IMR-90 (cell line): ENCODE results near the gene PHF14. TPM values are rescaled to one million over a fixed set of nuclear protein-coding genes. Genes with fewer than 3 reads are reported as not detected.

ENCODE experiments used
- ATAC-seq: fragments of 200-7000 bp; cut with Tn5 transposase; 2 replicates; pipeline ENCODE4 v1.9.1; 2020; ENCODE audit warnings: low read depth, mild to moderate bottlenecking, moderate library complexity
- BruUV-seq: library from RNA; stranded (reverse); fragments of 400-500 nt; replicated peaks from 2 replicates; lab custom pipeline; 2021; lab: Mats Ljungman, UMichigan
- CTCF ChIA-PET: fragments of 300-600 bp; formaldehyde crosslinking; extraction: SDS; loops from one replicate; lab custom pipeline; 2021; ENCODE audit warnings: antibody characterized with exemption; lab: Yijun Ruan, JAX
- POLR2A ChIA-PET: fragments of 300-600 bp; sonication (Branson Sonifier 250); formaldehyde crosslinking; loops from one replicate; lab custom pipeline; 2022; ENCODE audit warnings: antibody characterized with exemption; ENCODE audit not compliant: unreplicated experiment; lab: Charles Lee
- DNase-seq: peaks from one replicate; pipeline ENCODE4 v3.0.0; 2013
- H2AFZ ChIP-seq: replicated peaks from 2 replicates; pipeline ENCODE3; 2013; ENCODE audit warnings: low read length, mild to moderate bottlenecking; ENCODE audit not compliant: poor library complexity
- H2AK5ac ChIP-seq: 2 replicates; pipeline ENCODE4 v1.6.1; 2013; ENCODE audit warnings: low read depth, low read length, inconsistent platforms
- H2AK9ac ChIP-seq: replicated peaks from 2 replicates; pipeline ENCODE3; 2013; ENCODE audit warnings: mild to moderate bottlenecking, low read depth, low read length, moderate library complexity; ENCODE audit not compliant: poor library complexity
- H2BK120ac ChIP-seq: 2 replicates; pipeline ENCODE4 v1.6.1; 2013; ENCODE audit warnings: low read depth, low read length, inconsistent platforms
- H2BK15ac ChIP-seq: 3 replicates; pipeline ENCODE4 v1.6.1; 2013; ENCODE audit warnings: low read depth, low read length, inconsistent platforms
- H2BK20ac ChIP-seq: 2 replicates; pipeline ENCODE4 v1.6.1; 2013; ENCODE audit warnings: low read depth, mild to moderate bottlenecking, inconsistent platforms, low read length, moderate library complexity
- H2BK5ac ChIP-seq: 2 replicates; pipeline ENCODE4 v1.6.1; 2013; ENCODE audit warnings: mild to moderate bottlenecking, low read depth, low read length, inconsistent platforms; ENCODE audit not compliant: poor library complexity, severe bottlenecking
- H3K14ac ChIP-seq: replicated peaks from 2 replicates; pipeline ENCODE4 v1.6.1; 2013; ENCODE audit warnings: low read depth, low read length, inconsistent platforms
- H3K18ac ChIP-seq: 2 replicates; pipeline ENCODE4 v1.6.1; 2013; ENCODE audit warnings: low read depth, low read length, control low read depth
- H3K23ac ChIP-seq: 2 replicates; pipeline ENCODE4 v1.6.1; 2013; ENCODE audit warnings: low read depth, low read length, inconsistent platforms
- H3K27ac ChIP-seq: 2 replicates; pipeline ENCODE4 v1.5.1; 2013; ENCODE audit warnings: mild to moderate bottlenecking, control low read depth, low read length; ENCODE audit not compliant: insufficient read depth
- H3K27me3 ChIP-seq: 2 replicates; pipeline ENCODE4 v1.6.1; 2013; ENCODE audit warnings: low read length; ENCODE audit not compliant: control insufficient read depth, insufficient read depth
- H3K36me3 ChIP-seq: 2 replicates; pipeline ENCODE4 v1.6.1; 2013; ENCODE audit warnings: low read length, mixed read lengths; ENCODE audit not compliant: control insufficient read depth, insufficient read depth
- H3K4ac ChIP-seq: 2 replicates; pipeline ENCODE4 v1.6.1; 2013; ENCODE audit warnings: low read depth, low read length, inconsistent platforms
- H3K4me1 ChIP-seq: 2 replicates; pipeline ENCODE4 v1.6.1; 2013; ENCODE audit warnings: low read length, mixed read lengths; ENCODE audit not compliant: control insufficient read depth, insufficient read depth
- H3K4me2 ChIP-seq: 2 replicates; pipeline ENCODE4 v1.6.1; 2013; ENCODE audit warnings: low read depth, mild to moderate bottlenecking, control low read depth, low read length, moderate library complexity
- H3K4me3 ChIP-seq: 2 replicates; pipeline ENCODE4 v1.5.1; 2013; ENCODE audit warnings: low read depth, mild to moderate bottlenecking, control low read depth, low read length, moderate library complexity; ENCODE audit not compliant: insufficient read depth
- H3K56ac ChIP-seq: 2 replicates; pipeline ENCODE4 v1.6.1; 2013; ENCODE audit warnings: low read length, inconsistent platforms; ENCODE audit not compliant: insufficient read depth; ENCODE audit errors: extremely low read depth
- H3K79me1 ChIP-seq, 2 experiments: 2 replicates each; pipeline ENCODE4 v1.6.1; 2013; ENCODE audit warnings: low read length in 2 of 2, inconsistent platforms in 1 of 2, low read depth in 1 of 2
- H3K9ac ChIP-seq: 2 replicates; pipeline ENCODE4 v1.6.1; 2013; ENCODE audit warnings: low read depth, low read length, control low read depth
- H3K9me1 ChIP-seq: 2 replicates; pipeline ENCODE4 v1.6.1; 2013; ENCODE audit warnings: low read length, inconsistent platforms; ENCODE audit not compliant: insufficient read depth
- H3K9me3 ChIP-seq: 2 replicates; pipeline ENCODE4 v1.6.1; 2013; ENCODE audit warnings: low read length; ENCODE audit not compliant: control insufficient read depth, insufficient read depth
- H4K20me1 ChIP-seq: 2 replicates; pipeline ENCODE4 v1.6.1; 2013; ENCODE audit warnings: low read length, inconsistent platforms; ENCODE audit not compliant: insufficient read depth
- H4K5ac ChIP-seq: 2 replicates; pipeline ENCODE4 v1.6.1; 2013; ENCODE audit warnings: mild to moderate bottlenecking, low read depth, low read length, control low read depth
- H4K8ac ChIP-seq, 2 experiments: 2 replicates each; pipeline ENCODE4 v1.6.1; 2013; ENCODE audit warnings: low read depth in 2 of 2, low read length in 2 of 2, control low read depth in 1 of 2, inconsistent platforms in 1 of 2
- H4K91ac ChIP-seq: 2 replicates; pipeline ENCODE4 v1.6.1; 2013; ENCODE audit warnings: low read depth, low read length, inconsistent platforms; ENCODE audit not compliant: insufficient read depth
- MAFK ChIP-seq: IDR thresholded peaks from 2 replicates; pipeline ENCODE4 v1.6.1; 2012; ENCODE audit warnings: low read depth, low read length, improper control_type of control experiment
- RAD21 ChIP-seq: IDR thresholded peaks from 2 replicates; pipeline ENCODE4 v1.6.1; 2012; ENCODE audit warnings: low read length, improper control_type of control experiment
- WGBS, 2 experiments: methylation state at CpG; one replicate each; pipeline versions ENCODE4 v1.1.5 to v1.1.7; 2013; ENCODE audit warnings: missing lambda C conversion rate in 2 of 2; ENCODE audit not compliant: insufficient read length in 1 of 2; ENCODE audit errors: extremely low coverage in 2 of 2; 5-methylcytosine and 5-hydroxymethylcytosine counted together
- dilution Hi-C: fragments of 300-500 bp; cut with HindIII; formaldehyde crosslinking; loops from one replicate; pipeline ENCODE4 v1.14.3; 2018; ENCODE audit warnings: low sequenced_read_pairs; ENCODE audit not compliant: unreplicated experiment
- in situ Hi-C: fragments of 300-500 bp; cut with MboI; formaldehyde crosslinking; loops from 3 replicates; pipeline ENCODE4 v1.14.3; 2019; ENCODE audit warnings: low sequenced_read_pairs, inconsistent platforms, mixed read lengths
- intact Hi-C: fragments of 100-400 bp; cut with micrococcal nuclease; formaldehyde crosslinking; loops from 2 replicates; pipeline ENCODE4 v1.10.0; 2022
- polyA plus RNA-seq, 3 experiments: library from polyadenylated mRNA; depleted of rRNA; stranded (reverse); fragments of >200 nt; gene quantifications; 2 replicates each; pipeline ENCODE4 v1.2.3, GENCODE V29; 2012; ENCODE audit warnings: low replicate concordance in 1 of 3
- total RNA-seq: library from RNA; depleted of rRNA; stranded (reverse); fragments of >200 nt; gene quantifications from 2 replicates; pipeline ENCODE4 v1.2.3, GENCODE V29; 2012
- TF ChIP-seq, protein P1 (sequence below): fragments of 150-350 bp; IDR thresholded peaks from 2 replicates; pipeline ENCODE4 v1.6.1; 2016; ENCODE audit warnings: low read depth, mild to moderate bottlenecking, low read length, moderate library complexity, borderline replicate concordance

Gene PHF14
- total and polyA plus RNA-seq, 2 of the 4 experiments (the other 2 are of a cell fraction): 8.7 to 17.2 TPM

DNA sequence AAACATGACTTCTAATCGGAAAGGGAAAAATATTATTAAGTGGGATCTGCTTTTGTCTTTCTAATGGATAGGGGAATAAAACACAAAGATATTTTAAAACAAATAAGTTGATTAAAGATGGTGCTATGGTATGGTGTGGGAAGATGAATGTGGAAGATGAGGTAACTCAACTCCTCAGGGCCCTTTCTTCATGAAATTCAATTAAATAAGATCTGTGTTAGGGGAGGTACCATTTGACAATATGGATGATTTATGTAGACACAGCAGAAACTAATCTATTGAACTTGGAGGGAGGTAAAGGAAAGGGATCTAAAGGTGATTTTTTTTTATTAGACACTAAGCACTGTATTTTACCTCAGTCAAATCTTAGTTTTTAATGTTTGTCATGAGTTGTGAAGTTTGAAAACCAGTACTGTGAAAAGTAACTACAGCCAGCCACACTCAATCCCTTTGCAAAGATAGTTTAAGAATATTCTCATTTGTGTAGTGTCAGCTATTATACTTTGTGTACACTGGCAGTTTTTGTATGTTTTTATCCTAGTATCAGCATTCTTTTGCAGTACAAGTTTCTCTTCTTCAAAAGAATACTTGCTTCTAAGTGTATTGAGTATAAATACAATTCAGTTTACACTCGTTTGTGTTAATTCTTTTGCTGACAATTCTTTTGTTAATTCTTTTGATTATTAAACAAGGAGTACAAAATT is 151.3 kb downstream of the PHF14 start:
- H3K4ac ChIP-seq: no peak overlapping the region
- in situ Hi-C loops (no loop called here), intact Hi-C loops (no loop called here), dilution Hi-C loops (no loop called here)
- no peak overlapping the region for H2AK9ac ChIP-seq
- no peaks in the 10 kb centered on the region for H3K27me3 ChIP-seq
- no peak for DNase-seq
- H2BK20ac ChIP-seq: no peak overlapping the region
- H2AFZ ChIP-seq: no peak overlapping the region
- H2BK120ac ChIP-seq: no peak overlapping the region
- H4K91ac ChIP-seq: no peak overlapping the region
- no peak overlapping the region for H3K56ac ChIP-seq
- no peak overlapping the region for H2BK15ac ChIP-seq
- 0 out of 2 replicates have a peak, but pooled peaks cover 3% of the 10 kb centered on the region for H3K9me1 ChIP-seq
- no peaks in the 10 kb centered on the region for H3K79me1 ChIP-seq
- H3K4me2 ChIP-seq: no peak overlapping the region
- peaks cover 2% of the 10 kb centered on the region; the same call in 1 of the 2 replicates for H3K4me1 ChIP-seq
- CTCF ChIA-PET: no interaction called here
- H3K9me3 ChIP-seq: no peaks in the 10 kb centered on the region
- no peak overlapping the region for H3K23ac ChIP-seq
- WGBS, 2 experiments: no CpG with 5 or more reads among the region's 2 CpGs
- H4K8ac ChIP-seq: no peak overlapping the region
- POLR2A ChIA-PET: no interaction called here
- no peaks in the 10 kb centered on the region for H4K20me1 ChIP-seq
- H3K36me3 ChIP-seq: 0 out of 2 replicates have a peak, but pooled peaks cover 1% of the 10 kb centered on the region
- no peak overlapping the region for H3K18ac ChIP-seq
- no peak for ATAC-seq
- no TSS peak for BruUV-seq
- no peak overlapping the region for H3K9ac ChIP-seq
- H3K4me3 ChIP-seq: no peak overlapping the region
- no peak overlapping the region for H3K14ac ChIP-seq
- no peak overlapping the region for H2AK5ac ChIP-seq
- TF ChIP-seq, protein P1, sequence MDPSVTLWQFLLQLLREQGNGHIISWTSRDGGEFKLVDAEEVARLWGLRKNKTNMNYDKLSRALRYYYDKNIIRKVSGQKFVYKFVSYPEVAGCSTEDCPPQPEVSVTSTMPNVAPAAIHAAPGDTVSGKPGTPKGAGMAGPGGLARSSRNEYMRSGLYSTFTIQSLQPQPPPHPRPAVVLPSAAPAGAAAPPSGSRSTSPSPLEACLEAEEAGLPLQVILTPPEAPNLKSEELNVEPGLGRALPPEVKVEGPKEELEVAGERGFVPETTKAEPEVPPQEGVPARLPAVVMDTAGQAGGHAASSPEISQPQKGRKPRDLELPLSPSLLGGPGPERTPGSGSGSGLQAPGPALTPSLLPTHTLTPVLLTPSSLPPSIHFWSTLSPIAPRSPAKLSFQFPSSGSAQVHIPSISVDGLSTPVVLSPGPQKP: no peak
- TF ChIP-seq MAFK (peak; percentile 53), RAD21 (no peak)
- no peak overlapping the region for H3K27ac ChIP-seq
- no peak overlapping the region for H4K5ac ChIP-seq
- H2BK5ac ChIP-seq: no peak overlapping the region
